Neuronal stem cell (in vitro differentiated cells): ENCODE data around the gene APOB.

Source experiments
- DNase-seq: peaks from one replicate; pipeline ENCODE4 v3.0.0-alpha.2; 2013; ENCODE audit warnings: low spot score
- H2AFZ ChIP-seq: one replicate; pipeline ENCODE4 v1.6.1; 2013; ENCODE audit warnings: mild to moderate bottlenecking, low read length, inconsistent platforms
- H2AK5ac ChIP-seq: 2 replicates; pipeline ENCODE4 v1.6.1; 2013; ENCODE audit warnings: low read depth, mild to moderate bottlenecking, inconsistent platforms, low read length, moderate library complexity, mixed read lengths
- H2BK120ac ChIP-seq: 2 replicates; pipeline ENCODE4 v1.6.1; 2013; ENCODE audit warnings: low read depth, mild to moderate bottlenecking, inconsistent platforms, low read length, moderate library complexity, mixed read lengths
- H2BK12ac ChIP-seq: one replicate; pipeline ENCODE4 v1.6.1; 2013; ENCODE audit warnings: low read length, inconsistent platforms
- H2BK15ac ChIP-seq: 2 replicates; pipeline ENCODE4 v1.6.1; 2013; ENCODE audit warnings: mild to moderate bottlenecking, low read length, inconsistent platforms, mixed read lengths
- H2BK5ac ChIP-seq: one replicate; pipeline ENCODE4 v1.6.1; 2013; ENCODE audit warnings: inconsistent platforms, mild to moderate bottlenecking, low read length, moderate library complexity
- H3K14ac ChIP-seq: one replicate; pipeline ENCODE4 v1.6.1; 2013; ENCODE audit warnings: low read length, inconsistent platforms
- H3K18ac ChIP-seq: 2 replicates; pipeline ENCODE4 v1.6.1; 2013; ENCODE audit warnings: low read length, inconsistent platforms
- H3K23ac ChIP-seq: 2 replicates; pipeline ENCODE4 v1.6.1; 2013; ENCODE audit warnings: low read depth, mild to moderate bottlenecking, mixed read lengths, low read length, inconsistent platforms; ENCODE audit not compliant: poor library complexity
- H3K27ac ChIP-seq: replicated peaks from 3 replicates; pipeline ENCODE4 v1.5.1; 2013; ENCODE audit warnings: low read length, inconsistent platforms
- H3K27me3 ChIP-seq, 3 experiments: 2 replicates each; pipeline ENCODE4 v1.6.1; 2013; ENCODE audit warnings: low read length in 3 of 3, mild to moderate bottlenecking in 2 of 3, inconsistent platforms in 1 of 3, low read depth in 1 of 3, mixed read lengths in 1 of 3, moderate library complexity in 1 of 3; ENCODE audit not compliant: control insufficient read depth in 3 of 3, insufficient read depth in 3 of 3
- H3K36me3 ChIP-seq, 2 donors: replicated peaks in 1 of 2; 2 replicates each; pipeline ENCODE4 v1.6.1; 2013; ENCODE audit warnings: low read length in 2 of 2; ENCODE audit not compliant: control insufficient read depth in 2 of 2, insufficient read depth in 2 of 2
- H3K4ac ChIP-seq: 2 replicates; pipeline ENCODE4 v1.6.1; 2013; ENCODE audit warnings: inconsistent platforms, mild to moderate bottlenecking, low read length, moderate library complexity
- H3K4me1 ChIP-seq, 2 donors: 1 replicate in 1 of 2; 2 replicates in 1 of 2; pipeline ENCODE4 v1.6.1; 2013; ENCODE audit warnings: low read length in 2 of 2, low read depth in 1 of 2; ENCODE audit not compliant: control insufficient read depth in 2 of 2, insufficient read depth in 1 of 2
- H3K4me2 ChIP-seq: one replicate; pipeline ENCODE4 v1.6.1; 2013; ENCODE audit warnings: mild to moderate bottlenecking, low read length, inconsistent platforms; ENCODE audit not compliant: insufficient read depth, poor library complexity, severe bottlenecking
- H3K4me3 ChIP-seq, 2 donors: 2 replicates each; pipeline ENCODE4 v1.5.1; 2013; ENCODE audit warnings: low read length in 2 of 2, mild to moderate bottlenecking in 2 of 2, inconsistent platforms in 1 of 2, moderate library complexity in 1 of 2
- H3K79me1 ChIP-seq: one replicate; pipeline ENCODE4 v1.6.1; 2013; ENCODE audit warnings: low read depth, mild to moderate bottlenecking, inconsistent platforms, low read length, moderate library complexity
- H3K9ac ChIP-seq: one replicate; pipeline ENCODE4 v1.6.1; 2013; ENCODE audit warnings: mild to moderate bottlenecking, low read depth, low read length, inconsistent platforms; ENCODE audit not compliant: poor library complexity
- H3K9me3 ChIP-seq, 2 donors: replicated peaks in 1 of 2; 2 replicates each; pipeline versions ENCODE3 to v1.6.1; 2013; ENCODE audit warnings: low read length in 2 of 2, mild to moderate bottlenecking in 2 of 2, inconsistent platforms in 1 of 2, low read depth in 1 of 2, mixed read lengths in 1 of 2, moderate library complexity in 1 of 2; ENCODE audit not compliant: control insufficient read depth in 2 of 2, insufficient read depth in 1 of 2
- H4K8ac ChIP-seq: one replicate; pipeline ENCODE4 v1.6.1; 2013; ENCODE audit warnings: low read depth, mild to moderate bottlenecking, inconsistent platforms, low read length, moderate library complexity
- H4K91ac ChIP-seq: one replicate; pipeline ENCODE4 v1.6.1; 2013; ENCODE audit warnings: low read length, low read depth, mild to moderate bottlenecking, inconsistent platforms; ENCODE audit not compliant: poor library complexity
- WGBS, 2 donors: extraction: QIAGEN DNeasy Blood & Tissue Kit; methylation state at CpG; one replicate each; pipeline ENCODE4 v1.1.7; 2013; ENCODE audit warnings: missing lambda C conversion rate in 2 of 2, mixed read lengths in 1 of 2; ENCODE audit not compliant: insufficient read length in 2 of 2, insufficient replicate concordance in 1 of 2; ENCODE audit errors: extremely low coverage in 2 of 2; 5-methylcytosine and 5-hydroxymethylcytosine counted together

APOB gene

DNA sequence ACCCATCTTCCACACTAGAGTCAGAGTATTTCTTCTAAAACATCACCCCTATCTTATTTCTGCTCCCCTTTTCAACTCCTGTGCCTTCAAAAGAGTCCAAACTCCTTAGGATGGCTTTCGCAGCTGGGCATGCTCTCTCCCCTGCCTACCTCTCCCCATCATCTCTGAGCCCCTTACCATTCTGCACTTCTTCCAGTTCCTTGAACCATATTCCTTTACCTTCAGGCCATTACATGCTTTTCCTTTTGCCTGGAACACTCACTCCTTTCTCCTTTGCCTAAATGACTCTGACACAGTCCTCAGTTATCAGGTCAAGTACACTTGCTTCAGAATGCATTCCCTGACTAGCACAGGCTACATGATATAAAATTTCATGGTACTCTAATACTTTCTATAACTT, 22.4 kb downstream of the APOB start:
- Histone ChIP-seq H4K8ac (no peak overlapping the region), H3K27ac (no peak overlapping the region), H2AFZ (no peak overlapping the region), H3K9me3 (no peaks in the 10 kb centered on the region), H3K23ac (no peak overlapping the region), H3K4me3 (no peak overlapping the region), H3K27me3 (no peaks in the 10 kb centered on the region), H3K79me1 (no peaks in the 10 kb centered on the region), H3K4me1 (no peaks in the 10 kb centered on the region), H2BK15ac (no peak overlapping the region), H3K18ac (no peak overlapping the region), H4K91ac (no peak overlapping the region), H3K9ac (no peak overlapping the region), H2BK5ac (no peak overlapping the region), H2BK120ac (no peak overlapping the region), H3K4ac (no peak overlapping the region), H2BK12ac (no peak overlapping the region), H3K14ac (no peak overlapping the region), H2AK5ac (no peak overlapping the region), H3K36me3 (no peaks in the 10 kb centered on the region), H3K4me2 (no peak overlapping the region)
- no CpG with 5 or more reads among the region's 1 CpG for WGBS, 2 donors
- no peak for DNase-seq

DNA sequence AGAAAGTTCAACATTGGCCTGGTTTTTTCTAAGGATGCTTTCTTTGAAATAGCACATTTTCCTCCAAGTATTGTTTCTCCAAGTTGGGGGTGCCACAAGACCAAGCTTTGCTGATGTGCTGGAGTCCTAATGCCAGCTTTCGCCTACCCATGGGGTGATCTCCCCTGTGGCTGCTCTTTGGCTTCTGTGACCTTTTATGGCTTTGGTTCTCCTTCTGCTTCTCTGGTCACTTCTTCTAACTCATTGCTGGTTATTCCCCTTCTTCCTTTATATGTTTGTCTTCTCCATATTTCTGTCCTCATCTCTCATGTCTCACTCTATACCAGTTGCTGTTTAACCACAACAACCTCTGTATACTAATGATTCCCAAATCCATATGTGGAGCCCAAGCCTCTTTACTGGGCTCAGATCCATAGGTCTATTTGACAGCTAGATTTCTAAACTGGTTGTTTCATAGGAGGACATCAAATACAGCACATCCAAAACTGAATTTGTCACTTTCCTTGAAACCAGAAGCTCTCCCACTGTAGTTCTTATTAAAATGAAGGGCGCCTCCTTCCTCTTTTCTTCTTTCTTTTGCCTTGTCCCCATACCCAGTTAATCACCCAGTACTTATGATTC, 23.1 kb downstream of the APOB start:
- Histone ChIP-seq H3K23ac (no peak overlapping the region), H2AFZ (no peak overlapping the region), H3K27ac (no peak overlapping the region), H4K8ac (no peak overlapping the region), H3K18ac (no peak overlapping the region), H4K91ac (no peak overlapping the region), H2BK120ac (no peak overlapping the region), H2AK5ac (no peak overlapping the region), H3K79me1 (no peaks in the 10 kb centered on the region), H3K4me1 (no peaks in the 10 kb centered on the region), H3K9ac (no peak overlapping the region), H3K14ac (no peak overlapping the region), H3K36me3 (no peaks in the 10 kb centered on the region), H2BK15ac (no peak overlapping the region), H3K4ac (no peak overlapping the region), H3K4me3 (no peak overlapping the region), H3K27me3 (no peaks in the 10 kb centered on the region), H3K4me2 (no peak overlapping the region), H2BK5ac (no peak overlapping the region), H2BK12ac (no peak overlapping the region), H3K9me3 (no peaks in the 10 kb centered on the region)
- no peak for DNase-seq
- no CpG with 5 or more reads among the region's 2 CpGs for WGBS, 2 donors

DNA sequence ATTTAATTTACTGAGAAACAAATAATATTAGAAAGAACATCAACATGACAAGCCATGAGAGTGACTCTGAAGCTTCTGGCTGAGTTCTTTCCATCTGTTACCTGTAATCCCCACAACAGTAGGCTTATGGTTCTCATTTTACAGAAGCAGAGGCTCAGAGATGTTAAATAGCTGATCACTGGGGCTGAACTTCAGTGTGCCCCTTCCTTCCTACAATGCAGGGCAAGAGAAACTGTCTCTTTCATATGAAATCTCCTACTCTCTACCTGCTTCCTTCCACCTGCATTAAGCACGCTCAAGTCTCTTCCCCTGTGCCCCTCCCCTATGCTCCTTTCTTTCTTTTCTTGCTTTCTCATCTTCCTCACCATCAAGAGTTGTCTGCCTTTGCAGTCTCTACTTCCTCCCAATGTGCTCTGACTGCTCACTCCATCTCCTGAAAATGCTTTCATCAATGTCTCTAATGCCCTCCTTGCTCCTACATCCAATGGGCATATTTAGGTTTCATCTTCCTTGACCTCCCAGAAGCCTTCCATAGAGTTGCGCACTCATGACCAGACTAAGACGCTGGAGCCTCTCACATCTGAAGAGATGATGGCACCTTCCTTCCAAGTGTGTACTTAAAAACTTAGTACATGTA, 23.7 kb downstream of the APOB start:
- Histone ChIP-seq H3K4me2 (no peak overlapping the region), H3K27ac (no peak overlapping the region), H3K4me3 (no peak overlapping the region), H2BK120ac (no peak overlapping the region), H3K4me1 (no peaks in the 10 kb centered on the region), H3K23ac (no peak overlapping the region), H2AFZ (no peak overlapping the region), H2BK12ac (no peak overlapping the region), H3K18ac (no peak overlapping the region), H2BK5ac (no peak overlapping the region), H2BK15ac (no peak overlapping the region), H3K9me3 (no peaks in the 10 kb centered on the region), H3K27me3 (no peaks in the 10 kb centered on the region), H4K8ac (no peak overlapping the region), H3K4ac (no peak overlapping the region), H3K14ac (no peak overlapping the region), H3K9ac (no peak overlapping the region), H2AK5ac (no peak overlapping the region), H3K79me1 (no peaks in the 10 kb centered on the region), H4K91ac (no peak overlapping the region), H3K36me3 (no peaks in the 10 kb centered on the region)
- DNase-seq: no peak
- WGBS, 2 donors: no CpG with 5 or more reads among the region's 3 CpGs

DNA sequence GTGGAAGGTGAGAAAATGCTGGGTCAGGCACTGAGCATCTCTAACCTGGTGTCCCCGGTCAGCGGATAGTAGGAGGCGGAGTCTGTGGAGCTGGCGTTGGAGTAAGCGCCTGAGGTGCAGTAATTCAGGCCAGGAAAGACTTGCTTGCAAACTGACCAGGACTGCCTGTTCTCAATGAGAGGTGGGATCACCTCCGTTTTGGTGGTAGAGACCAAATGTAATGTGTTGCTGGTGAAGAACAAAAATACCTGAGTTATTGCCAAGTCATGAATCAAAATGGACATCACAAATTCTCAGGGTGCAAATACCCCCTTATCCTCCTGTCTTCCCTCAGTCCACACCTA, 24.2 kb downstream of the APOB start:
- Histone ChIP-seq H3K27ac (no peak overlapping the region), H4K8ac (no peak overlapping the region), H3K27me3 (no peaks in the 10 kb centered on the region), H3K18ac (no peak overlapping the region), H2AK5ac (no peak overlapping the region), H3K9me3 (no peaks in the 10 kb centered on the region), H2BK12ac (no peak overlapping the region), H3K4ac (no peak overlapping the region), H3K4me3 (no peak overlapping the region), H3K79me1 (no peaks in the 10 kb centered on the region), H3K9ac (no peak overlapping the region), H3K4me2 (no peak overlapping the region), H3K23ac (no peak overlapping the region), H3K14ac (no peak overlapping the region), H2BK15ac (no peak overlapping the region), H2BK5ac (no peak overlapping the region), H2AFZ (no peak overlapping the region), H3K4me1 (no peaks in the 10 kb centered on the region), H4K91ac (no peak overlapping the region), H2BK120ac (no peak overlapping the region), H3K36me3 (no peaks in the 10 kb centered on the region)
- no peak for DNase-seq
- no CpG with 5 or more reads among the region's 6 CpGs for WGBS, 2 donors
